HepG2 (cell line): ENCODE results near the gene ZFP1. TPM values are rescaled to one million over a fixed set of nuclear protein-coding genes. Genes with fewer than 3 reads are reported as not detected.

Experiments used
- AGO1 ChIP-seq: fragments of 200-400 bp; formaldehyde crosslinking; IDR thresholded peaks from 2 replicates; pipeline ENCODE4 v1.6.1; 2017; ENCODE audit warnings: mild to moderate bottlenecking, low read depth, low read length, moderate library complexity; ENCODE audit not compliant: poor library complexity, severe bottlenecking
- ARHGAP35 ChIP-seq: sonication (generic); formaldehyde crosslinking; IDR thresholded peaks from 2 replicates; pipeline ENCODE4 v1.9.0; 2022; ENCODE audit warnings: mild to moderate bottlenecking, inconsistent platforms, moderate library complexity, missing genetic modification reagents, borderline replicate concordance
- ATF2 ChIP-seq: sonication (generic); formaldehyde crosslinking; IDR thresholded peaks from 2 replicates; pipeline ENCODE4 v1.4.0; 2020; ENCODE audit warnings: missing genetic modification reagents
- ATF5 ChIP-seq: sonication (generic); formaldehyde crosslinking; IDR thresholded peaks from 2 replicates; pipeline ENCODE4 v1.4.0; 2020; ENCODE audit warnings: mild to moderate bottlenecking, low read depth, missing genetic modification reagents
- BCL6 ChIP-seq: IDR thresholded peaks from 2 replicates; pipeline ENCODE4 v1.6.1; 2016; ENCODE audit warnings: missing genetic modification reagents, missing compliant biosample characterization
- EP300 ChIP-seq, 3 experiments: sonication (generic) in 1 of 3; formaldehyde crosslinking in 1 of 3; IDR thresholded peaks; 2 replicates each; pipeline versions ENCODE4 v1.5.1 to v1.6.1; 2011 to 2020; ENCODE audit warnings: low read depth in 2 of 3, low read length in 2 of 3, borderline replicate concordance in 1 of 3, improper control_type of control experiment in 1 of 3, mild to moderate bottlenecking in 1 of 3, missing genetic modification reagents in 1 of 3, moderate library complexity in 1 of 3
- GTF2F1 ChIP-seq: fragments of 150-350 bp; IDR thresholded peaks from 2 replicates; pipeline ENCODE4 v1.6.1; 2014; ENCODE audit warnings: low read length
- KDM1A ChIP-seq: IDR thresholded peaks from 2 replicates; pipeline ENCODE4 v1.6.1; 2016; ENCODE audit warnings: missing compliant biosample characterization
- MXI1 ChIP-seq: IDR thresholded peaks from 3 replicates; pipeline ENCODE4 v1.6.1; 2012; ENCODE audit warnings: low read depth, low read length, inconsistent platforms, borderline replicate concordance
- MYPOP ChIP-seq: sonication (generic); formaldehyde crosslinking; IDR thresholded peaks from 2 replicates; pipeline ENCODE4 v1.8.1; 2023; ENCODE audit warnings: mild to moderate bottlenecking, moderate library complexity, missing genetic modification reagents
- NR2F6 ChIP-seq, 2 experiments: IDR thresholded peaks; 2 replicates each; pipeline ENCODE4 v1.6.1; 2016; ENCODE audit warnings: antibody characterized with exemption in 1 of 2, mild to moderate bottlenecking in 1 of 2
- PHB2 ChIP-seq: fragments of 450-650 bp; IDR thresholded peaks from 2 replicates; pipeline ENCODE4 v1.6.1; 2018; ENCODE audit not compliant: partially characterized antibody
- POGZ ChIP-seq: sonication (generic); formaldehyde crosslinking; IDR thresholded peaks from 2 replicates; pipeline ENCODE4 v1.4.0; 2020; ENCODE audit warnings: mild to moderate bottlenecking, missing genetic modification reagents
- SALL1 ChIP-seq: sonication (generic); formaldehyde crosslinking; IDR thresholded peaks from 2 replicates; pipeline ENCODE4 v1.8.0; 2022; ENCODE audit warnings: mild to moderate bottlenecking, missing genetic modification reagents
- SOX6 ChIP-seq, 2 experiments: fragments of 450-650 bp in 1 of 2; sonication (generic) in 1 of 2; formaldehyde crosslinking in 1 of 2; IDR thresholded peaks; 2 replicates each; pipeline versions ENCODE4 v1.4.0 to v1.6.1; 2017 to 2020; ENCODE audit warnings: antibody characterized with exemption in 1 of 2, mild to moderate bottlenecking in 1 of 2, missing genetic modification reagents in 1 of 2
- SP140L ChIP-seq: sonication (generic); formaldehyde crosslinking; IDR thresholded peaks from 2 replicates; pipeline ENCODE4 v1.4.0; 2020; ENCODE audit warnings: missing genetic modification reagents, borderline replicate concordance
- ZBTB10 ChIP-seq: sonication (generic); formaldehyde crosslinking; IDR thresholded peaks from 2 replicates; pipeline ENCODE4 v1.4.0; 2020; ENCODE audit warnings: missing genetic modification reagents, borderline replicate concordance
- ZFYVE20 ChIP-seq: sonication (generic); formaldehyde crosslinking; IDR thresholded peaks from 2 replicates; pipeline ENCODE4 v1.8.0; 2023; ENCODE audit warnings: low read depth, mild to moderate bottlenecking, moderate library complexity, missing genetic modification reagents, borderline replicate concordance
- ZNF230 ChIP-seq: sonication (generic); formaldehyde crosslinking; IDR thresholded peaks from 2 replicates; pipeline ENCODE4 v1.4.0; 2020; ENCODE audit warnings: mild to moderate bottlenecking, missing genetic modification reagents
- ZNF296 ChIP-seq: sonication (generic); formaldehyde crosslinking; conservative IDR thresholded peaks from 2 replicates; pipeline ENCODE4 v1.5.0; 2020; ENCODE audit warnings: mild to moderate bottlenecking, missing genetic modification reagents
- ZNF30 ChIP-seq: sonication (generic); formaldehyde crosslinking; IDR thresholded peaks from 2 replicates; pipeline ENCODE4 v1.5.0; 2020; ENCODE audit warnings: mild to moderate bottlenecking, missing genetic modification reagents
- ZNF652 ChIP-seq: IDR thresholded peaks from 2 replicates; pipeline ENCODE4 v1.6.1; 2016; ENCODE audit warnings: low read depth, borderline replicate concordance
- polyA plus RNA-seq, 8 experiments: library from polyadenylated mRNA; depleted of rRNA in 3 of 8; stranded (reverse) in 7 of 8; unstranded in 1 of 8; fragments of >200 nt; fragmentation: Illumina TruSeq in 4 of 8; extraction: Trizol in 4 of 8; gene quantifications; 2 replicates each; pipeline versions ENCODE4 v1.2.1 to v1.2.3, GENCODE V29; 2011 to 2016; ENCODE audit warnings: low read depth in 4 of 8, missing spikeins in 1 of 8, mixed read lengths in 1 of 8; ENCODE audit not compliant: insufficient read depth in 1 of 8
- total RNA-seq, 5 experiments: library from RNA; depleted of rRNA; stranded (reverse); fragments of >200 nt; fragmentation: Illumina TruSeq; extraction: Trizol; gene quantifications; 2 replicates each; pipeline ENCODE4 v1.2.3, GENCODE V29; 2016; ENCODE audit warnings: low read depth in 1 of 5

Gene ZFP1
- total and polyA plus RNA-seq, 2 of the 13 experiments (the other 11 are each of a cell fraction or from before 2014, with no cell fraction given) = 8.3 to 14.0 TPM

GRCh38 chr16:75116081-75116910, 32.0 kb upstream of the ZFP1 start, which contains the start of gene LDHD (continued):
- TF ChIP-seq MYPOP (CRISPR knock-in tag) (0 out of 2 replicates have a peak, but pooled peaks have one; percentile 40), ATF5 (CRISPR knock-in tag) (no peak), SALL1 (CRISPR knock-in tag) (peak; percentile 79), ATF2 (CRISPR knock-in tag) (peak; percentile 57), POGZ (CRISPR knock-in tag) (peak; percentile 55; the same call in 1 of the 2 replicates), AGO1 (no peak), ARHGAP35 (CRISPR knock-in tag) (no peak), ZNF30 (CRISPR knock-in tag) (no peak), BCL6 (CRISPR knock-in tag) (peak; percentile 39; the same call in 1 of the 2 replicates), GTF2F1 (no peak), PHB2 (no peak), ZNF652 (CRISPR knock-in tag) (peak; percentile 40; the same call in 1 of the 2 replicates), ZBTB10 (CRISPR knock-in tag) (no peak), EP300 (IDR thresholded peaks at IDR 0.05; ENCODE audit: low read depth in 2 of 2, low read length in 2 of 2) (peak; percentile 51 to 52; a peak in 2 of 4 replicates), EP300 (CRISPR knock-in tag; IDR thresholded peaks at IDR 0.05; ENCODE audit: borderline replicate concordance) (peak; percentile 48; the same call in 1 of the 2 replicates), ZNF230 (CRISPR knock-in tag) (peak; percentile 51), MXI1 (peak; percentile 79; the same call in 1 of the 3 replicates), SP140L (CRISPR knock-in tag) (no peak), ZNF296 (no peak), KDM1A (0 out of 2 replicates have a peak, but pooled peaks have one; percentile 47), NR2F6 (IDR thresholded peaks at IDR 0.05) (peak; percentile 67), NR2F6 (CRISPR knock-in tag; IDR thresholded peaks at IDR 0.05) (peak; percentile 70; the same call in 1 of the 2 replicates), ZFYVE20 (CRISPR knock-in tag) (no peak), SOX6 (IDR thresholded peaks at IDR 0.05) (no peak), SOX6 (CRISPR knock-in tag; IDR thresholded peaks at IDR 0.05) (peak; percentile 34; the same call in 1 of the 2 replicates)
